Raji (cell line): ENCODE measurements around the gene CWC25.

Experiments used
- POLR2A ChIP-seq: IDR thresholded peaks from 2 replicates; pipeline ENCODE4 v1.6.1; 2011; ENCODE audit warnings: low read depth, low read length, control low read depth; ENCODE audit not compliant: insufficient read depth

Gene CWC25

DNA sequence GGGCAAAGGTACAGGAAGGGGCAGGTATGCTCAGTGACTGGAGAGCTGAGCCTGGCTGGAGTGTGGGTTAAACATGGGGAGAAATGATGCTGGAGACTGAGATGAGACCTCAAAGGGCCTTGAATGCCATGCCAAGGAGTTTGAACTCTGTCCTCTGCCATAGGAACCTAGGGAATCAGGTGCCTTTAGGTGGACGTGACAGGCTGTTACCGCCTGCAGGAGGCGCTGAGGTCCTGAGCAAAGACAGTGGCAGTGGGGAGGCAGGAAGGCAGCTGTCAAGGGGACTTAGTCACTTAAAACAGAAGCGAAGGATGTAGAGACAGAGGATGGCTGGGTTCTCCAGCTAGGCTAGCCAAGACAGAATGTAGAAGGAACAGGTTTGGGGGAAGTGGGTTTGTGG lies 63.5 kb downstream of the CWC25 start:
- TF ChIP-seq POLR2A: no peak

DNA sequence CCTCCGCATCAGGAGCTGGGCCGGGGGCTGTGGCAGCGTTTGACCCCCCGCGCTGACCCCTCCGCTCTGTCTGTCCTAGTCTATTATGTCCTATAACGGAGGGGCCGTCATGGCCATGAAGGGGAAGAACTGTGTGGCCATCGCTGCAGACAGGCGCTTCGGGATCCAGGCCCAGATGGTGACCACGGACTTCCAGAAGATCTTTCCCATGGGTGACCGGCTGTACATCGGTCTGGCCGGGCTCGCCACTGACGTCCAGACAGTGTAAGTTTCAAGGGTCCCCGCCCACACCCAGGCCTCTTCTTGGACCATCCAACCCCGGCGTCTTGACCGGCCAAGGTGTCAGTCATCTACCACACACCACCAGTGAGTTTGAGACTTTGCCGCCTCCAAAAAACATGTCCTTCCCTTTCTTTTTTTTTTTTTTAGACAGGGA lies 72.0 kb downstream of the CWC25 start:
- no peak for TF ChIP-seq POLR2A

DNA sequence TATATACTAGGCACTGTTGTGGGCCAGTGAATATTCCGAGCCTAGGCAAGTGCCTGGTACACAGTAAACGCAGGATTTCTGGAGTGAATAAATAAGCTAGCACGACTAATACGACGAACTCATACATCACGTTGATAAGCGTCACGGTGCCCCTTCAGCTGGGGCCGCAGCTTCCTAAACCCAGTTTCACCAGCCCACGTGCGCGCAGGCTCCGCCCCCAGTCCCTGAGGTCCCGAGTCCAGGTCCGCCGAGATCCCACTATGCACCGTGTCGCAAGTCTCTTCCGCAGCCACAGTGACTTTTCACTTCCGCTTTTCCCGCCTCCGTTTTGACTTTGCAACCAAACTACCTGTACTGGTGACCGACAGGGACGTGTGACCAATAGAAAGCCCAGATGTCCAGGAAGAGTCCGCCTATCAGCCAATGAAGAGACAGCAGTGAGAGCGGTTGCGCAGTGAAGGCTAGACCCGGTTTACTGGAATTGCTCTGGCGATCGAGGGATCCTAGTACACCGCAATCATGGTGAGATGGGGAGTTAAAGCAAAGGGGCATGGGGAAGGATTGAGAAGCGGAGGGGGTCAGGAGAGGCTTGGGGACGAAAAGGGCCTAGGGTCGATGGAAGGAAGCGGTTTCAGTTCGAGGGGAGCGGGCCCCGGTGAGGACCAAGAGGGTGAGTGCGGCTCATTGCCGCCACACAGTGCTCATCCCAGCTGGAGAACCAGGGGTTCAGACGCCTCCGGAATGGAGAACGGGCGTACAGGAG lies 72.6 kb downstream of the CWC25 start, which contains the start of gene PSMB3:
TSS of gene PSMB3 (plus strand) at position 434 of the 763 bp plus-strand sequence. CDS start at position 520, 86 bp downstream.
- TF ChIP-seq POLR2A: peak; percentile 95

DNA sequence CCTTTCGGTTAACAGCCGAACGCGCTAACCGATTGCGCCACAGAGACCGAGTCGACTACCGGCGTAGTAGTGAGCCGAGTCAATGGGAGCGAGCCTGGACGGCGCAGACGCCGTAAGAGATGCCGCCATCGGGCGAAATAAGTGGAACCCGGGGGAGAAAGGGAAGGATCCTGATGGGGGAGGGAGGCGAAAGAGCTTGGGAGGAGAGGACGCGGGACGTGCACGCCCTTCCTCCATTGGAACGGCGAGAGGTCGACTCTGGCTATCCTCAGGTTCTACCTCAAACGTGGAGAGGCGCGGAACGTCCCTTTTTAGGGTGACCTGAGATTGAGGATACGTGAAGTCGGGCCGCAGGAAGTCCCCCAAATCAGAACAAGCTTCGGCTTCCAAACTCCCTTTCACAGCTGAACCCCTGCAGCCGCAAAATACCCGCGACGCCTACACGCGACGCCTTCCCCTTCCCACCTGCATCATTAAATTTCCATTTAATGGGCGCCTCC lies 73.3 kb downstream of the CWC25 start:
- no peak for TF ChIP-seq POLR2A

DNA sequence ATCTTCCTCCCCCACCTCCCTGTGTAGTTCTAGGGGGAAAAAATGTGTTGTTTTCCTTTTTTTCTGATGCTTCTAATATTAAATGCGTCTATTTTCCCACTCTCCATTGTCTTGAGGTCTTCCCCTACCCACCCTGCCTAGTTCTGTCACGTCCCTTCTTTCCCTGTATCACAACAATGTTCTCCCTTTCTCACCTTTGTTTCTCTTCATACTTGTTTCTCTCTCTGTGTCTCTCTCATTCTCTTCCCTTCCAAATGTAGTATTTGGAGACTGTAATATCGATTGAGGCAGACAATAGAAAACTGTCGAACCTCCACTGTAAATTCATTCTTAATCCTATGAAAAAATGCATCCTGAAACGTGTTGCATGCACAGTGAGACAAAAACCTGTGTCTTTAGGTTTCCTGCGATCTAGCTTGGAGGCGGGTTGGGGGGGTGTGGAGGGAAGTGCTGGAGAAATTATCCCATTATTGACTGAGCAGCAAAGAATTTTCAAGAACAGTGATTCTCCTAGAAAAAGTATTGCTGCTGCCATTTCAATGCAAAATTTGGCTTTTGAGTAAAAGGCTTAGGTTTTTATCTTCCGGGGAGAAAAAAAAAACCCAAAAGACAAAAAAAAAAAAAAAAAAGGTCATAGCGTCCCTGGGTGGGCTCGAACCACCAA lies 73.8 kb downstream of the CWC25 start:
- TF ChIP-seq POLR2A: no peak
